ENCODE data around the gene MYL2.

- no peak for TF ChIP-seq CTCF (IDR thresholded peaks at IDR 0.05)
- TF ChIP-seq POLR2A (IDR thresholded peaks at IDR 0.05): no peak
Observed at GRCh38 chr12:110921262-110921661, 883 bp upstream of the MYL2 start.

Measured in thyroid gland (tissue), 4 donors.